NCI-H2081 treated with DMSO at 0.1 percent for 48 hours (cell line): ENCODE results near the gene HAUS8.
"Not testable (repeated sequence)": the region's sequence is repeated elsewhere in the genome, so short reads cannot be mapped to it uniquely, and the experiment has no call there.

ENCODE experiments used
- DNase-seq: peaks from one replicate; lab custom pipeline; 2025; lab: John Stamatoyannopoulos, UW

HAUS8 gene, protein sequence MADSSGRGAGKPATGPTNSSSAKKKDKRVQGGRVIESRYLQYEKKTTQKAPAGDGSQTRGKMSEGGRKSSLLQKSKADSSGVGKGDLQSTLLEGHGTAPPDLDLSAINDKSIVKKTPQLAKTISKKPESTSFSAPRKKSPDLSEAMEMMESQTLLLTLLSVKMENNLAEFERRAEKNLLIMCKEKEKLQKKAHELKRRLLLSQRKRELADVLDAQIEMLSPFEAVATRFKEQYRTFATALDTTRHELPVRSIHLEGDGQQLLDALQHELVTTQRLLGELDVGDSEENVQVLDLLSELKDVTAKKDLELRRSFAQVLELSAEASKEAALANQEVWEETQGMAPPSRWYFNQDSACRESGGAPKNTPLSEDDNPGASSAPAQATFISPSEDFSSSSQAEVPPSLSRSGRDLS

DNA sequence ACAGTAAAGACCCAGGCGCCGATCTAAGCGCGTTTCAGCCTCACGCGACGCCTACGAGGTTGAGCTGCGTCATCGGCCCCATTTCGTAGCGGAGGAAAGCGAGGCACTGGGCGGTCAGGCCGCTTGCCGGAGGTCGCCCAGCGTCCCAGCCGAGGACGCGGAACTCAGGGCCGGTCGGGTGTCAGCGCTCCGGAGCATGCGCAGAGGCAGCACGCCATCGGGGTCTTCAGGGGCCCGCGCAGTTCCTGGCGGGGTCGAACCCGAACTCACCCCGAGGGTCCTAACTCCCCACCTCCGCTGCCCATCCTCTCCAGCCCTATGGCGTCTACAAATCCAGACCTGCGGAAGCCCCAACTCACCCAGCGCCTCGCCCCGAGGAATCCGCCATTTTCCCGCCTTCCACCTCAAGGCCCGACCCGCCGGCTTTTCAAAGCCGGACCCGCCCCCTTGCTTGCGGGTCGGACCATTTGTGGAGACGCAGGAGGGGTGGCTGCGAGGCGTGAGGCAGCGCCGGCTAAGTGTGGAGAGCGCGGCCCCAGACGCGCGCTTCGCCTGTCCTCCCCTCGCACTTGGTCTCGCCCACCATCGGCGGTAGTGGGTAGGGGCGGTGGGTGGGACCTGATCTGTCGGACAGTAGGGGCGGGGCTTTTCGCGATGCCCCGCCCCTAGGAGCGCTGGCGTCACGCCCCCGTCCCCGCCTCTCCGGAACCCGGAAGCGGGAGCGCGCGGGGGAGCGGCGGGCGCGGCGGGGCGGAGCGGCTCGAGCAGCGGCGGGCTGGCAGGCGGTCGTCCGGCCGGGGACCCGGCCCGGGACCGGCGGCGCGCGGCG lies at the start of gene HAUS8, which contains the start of gene MYO9B:
Gene HAUS8, minus strand, starts transcription at position 418 of the 829 bp plus-strand sequence. Its CDS starts 30 bp downstream, at position 388.
Gene MYO9B, plus strand, starts transcription at position 743 of the 829 bp plus-strand sequence. CDS start 25,941 bp downstream, outside the sequence.
- peak; percentile 87 for DNase-seq

- no peak for DNase-seq
These were observed 48.8 kb upstream of the HAUS8 start for GRCh38 chr19:17124025-17124424.

DNA sequence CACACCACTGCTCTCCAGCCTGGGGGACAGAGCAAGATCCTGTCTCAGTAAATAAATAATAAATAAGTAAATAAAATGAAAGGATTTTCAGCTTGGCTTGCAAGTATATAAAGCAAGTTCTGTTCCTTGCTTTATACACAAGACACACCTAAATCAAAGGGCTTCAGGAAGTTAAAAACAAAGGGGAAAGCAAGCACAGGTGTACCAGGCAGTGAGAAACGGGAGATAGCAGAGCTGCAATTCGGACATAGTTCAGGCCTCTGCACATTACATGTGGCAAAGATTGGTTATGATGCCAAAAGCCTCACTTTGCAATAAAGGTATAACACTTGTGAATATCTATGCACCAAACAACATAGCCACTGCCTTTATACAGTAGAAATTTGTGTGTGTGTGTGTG lies 47.8 kb upstream of the HAUS8 start:
- no peak for DNase-seq

DNA sequence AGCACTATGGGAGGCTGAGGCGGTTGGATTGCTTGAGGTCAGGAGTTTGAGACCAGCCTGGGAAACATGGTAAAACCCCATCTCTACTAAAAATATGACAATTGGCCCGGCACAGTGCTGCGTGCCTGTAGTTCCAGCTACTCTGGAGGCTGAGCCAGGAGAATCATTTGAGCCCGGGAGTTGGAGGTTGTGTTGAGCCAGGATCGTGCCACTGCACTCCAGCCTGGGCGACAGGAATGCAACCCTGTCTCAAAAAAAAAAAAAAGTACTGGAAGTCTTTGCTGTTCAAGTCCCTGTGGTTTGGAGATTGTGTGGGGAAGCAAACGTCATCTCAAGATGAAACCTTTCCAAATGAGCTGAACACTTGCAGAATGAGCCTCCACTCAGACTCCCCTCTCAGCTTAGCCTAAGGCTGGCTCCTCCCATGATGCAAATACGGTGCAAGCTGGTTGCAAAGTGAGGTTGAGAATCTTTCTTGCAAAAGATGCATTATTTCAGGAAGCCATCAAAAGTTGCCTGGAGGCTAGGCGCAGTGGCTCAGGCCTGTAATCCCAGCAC lies 46.6 kb upstream of the HAUS8 start:
- DNase-seq = no peak

DNA sequence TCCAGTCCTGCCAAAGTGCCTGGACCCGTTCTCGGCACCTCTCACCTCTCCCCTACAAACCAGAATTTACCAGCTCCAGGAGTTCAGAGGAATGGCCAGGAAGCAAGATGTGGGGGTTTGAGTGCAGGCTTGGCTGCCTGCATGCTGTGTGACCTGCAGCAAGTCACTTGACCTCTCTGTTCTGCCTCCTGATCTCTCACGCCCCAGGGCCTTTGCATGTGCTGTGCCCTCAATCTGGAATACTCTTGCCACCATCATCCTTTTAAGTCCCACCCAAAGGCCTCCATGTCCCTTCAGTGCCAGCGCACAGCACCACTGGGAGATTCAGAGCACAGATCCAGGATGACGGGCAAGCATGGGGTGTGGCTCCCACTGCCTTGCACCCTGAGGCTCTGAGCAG lies 43.7 kb upstream of the HAUS8 start:
- DNase-seq = no peak

GRCh38 chr19:17116996-17117702 lies 41.9 kb upstream of the HAUS8 start:
- DNase-seq = no peak

DNA sequence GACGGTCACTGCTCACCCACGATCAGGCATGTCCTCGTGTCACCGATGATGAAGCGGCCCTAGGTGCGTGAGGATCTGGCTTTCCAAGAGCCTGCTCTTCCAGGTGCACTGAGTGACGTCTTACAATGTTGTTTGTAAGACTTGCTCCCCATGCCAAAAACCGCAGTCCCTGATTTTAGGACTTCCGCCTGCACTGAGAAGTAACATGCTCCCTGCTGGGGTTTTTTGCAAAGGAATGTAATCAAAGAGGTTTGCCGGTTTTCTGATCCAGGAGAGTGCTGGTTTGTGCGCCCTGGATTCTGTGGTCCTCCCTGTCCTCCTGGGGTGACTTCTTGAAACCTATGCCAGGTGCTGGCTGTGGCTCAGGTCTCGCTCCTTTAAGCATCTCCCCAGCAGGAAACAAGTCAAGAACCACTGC lies 39.2 kb upstream of the HAUS8 start:
- DNase-seq = no peak

DNA sequence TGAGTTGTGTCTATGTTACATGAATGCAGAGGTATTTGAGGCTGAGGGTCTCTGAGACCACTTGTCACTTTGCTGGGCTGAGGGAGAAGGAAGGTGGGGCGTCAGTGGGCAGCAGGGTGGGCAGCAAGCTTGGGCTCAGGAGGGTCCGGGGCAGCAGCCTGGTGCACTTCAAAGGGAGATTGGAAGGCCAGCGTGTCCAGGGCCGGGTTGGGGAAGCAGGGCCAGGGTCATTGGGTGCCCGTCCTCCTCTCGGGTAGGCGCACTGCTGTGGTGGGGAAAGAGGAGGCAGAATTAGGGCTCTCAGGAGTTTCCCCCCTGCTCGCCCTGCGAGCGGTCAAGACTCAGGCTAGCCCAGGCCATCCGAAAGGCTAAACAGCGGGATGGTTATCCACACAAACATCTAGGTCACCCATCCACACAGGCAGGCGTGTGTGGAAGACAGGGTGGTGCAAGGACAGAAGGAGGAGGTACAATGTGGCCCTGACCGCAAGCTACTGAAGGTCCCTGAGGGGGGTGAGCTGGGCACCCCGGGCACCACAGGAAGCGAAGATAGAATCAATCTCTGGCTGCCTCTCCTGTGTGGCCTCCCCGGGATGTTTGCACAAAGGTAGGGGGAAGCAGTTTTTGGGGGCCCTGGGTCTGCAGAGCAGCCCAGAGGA lies 38.0 kb upstream of the HAUS8 start:
- no peak for DNase-seq

DNA sequence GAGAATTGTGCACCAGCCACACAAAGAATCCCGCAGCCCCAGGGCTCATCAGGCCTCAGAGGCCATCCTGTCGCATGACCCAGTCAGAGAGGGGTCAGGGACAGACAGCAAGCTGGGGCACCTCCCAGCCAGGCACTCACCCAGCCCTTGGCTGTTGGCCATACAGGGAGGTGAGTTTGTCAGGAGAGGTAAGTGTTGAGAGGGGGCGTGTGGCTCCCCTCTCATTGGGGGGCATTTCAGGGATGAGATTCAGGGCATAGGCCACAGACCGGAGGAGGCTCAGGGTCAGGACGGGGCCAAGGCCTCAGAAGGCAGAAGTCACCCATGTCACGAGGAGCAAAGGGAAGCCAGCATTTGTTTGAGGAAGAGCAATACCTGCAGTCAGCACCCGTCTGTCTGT lies 37.4 kb upstream of the HAUS8 start:
- DNase-seq = no peak

GRCh38 chr19:17112271-17112670 lies 37.0 kb upstream of the HAUS8 start:
- DNase-seq = no peak

DNA sequence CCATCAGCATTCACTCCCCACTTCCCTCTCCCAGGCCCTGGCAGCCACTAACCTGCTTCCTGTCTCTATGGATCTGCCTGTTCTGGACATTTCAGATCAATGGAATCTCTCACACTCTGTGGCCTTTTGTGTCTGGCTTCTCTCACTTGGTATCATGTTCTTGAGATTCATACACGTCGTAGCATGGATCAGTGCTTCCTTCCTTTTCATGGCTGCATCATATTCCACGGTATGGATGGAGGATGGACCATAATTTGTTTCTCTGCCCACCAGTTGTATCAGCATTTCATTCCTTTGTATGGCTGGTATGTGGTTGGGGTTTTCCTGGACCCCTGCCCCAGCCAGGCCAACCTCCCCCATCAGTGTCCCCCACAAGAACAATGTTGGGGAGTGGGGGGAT lies 36.5 kb upstream of the HAUS8 start:
- no peak for DNase-seq

GRCh38 chr19:17110599-17110966 lies 35.3 kb upstream of the HAUS8 start:
- no peak for DNase-seq

- DNase-seq = no peak
These were observed 34.8 kb upstream of the HAUS8 start for GRCh38 chr19:17109962-17110598.

- DNase-seq = no peak
These were observed 34.0 kb upstream of the HAUS8 start for GRCh38 chr19:17109300-17109699.

DNA sequence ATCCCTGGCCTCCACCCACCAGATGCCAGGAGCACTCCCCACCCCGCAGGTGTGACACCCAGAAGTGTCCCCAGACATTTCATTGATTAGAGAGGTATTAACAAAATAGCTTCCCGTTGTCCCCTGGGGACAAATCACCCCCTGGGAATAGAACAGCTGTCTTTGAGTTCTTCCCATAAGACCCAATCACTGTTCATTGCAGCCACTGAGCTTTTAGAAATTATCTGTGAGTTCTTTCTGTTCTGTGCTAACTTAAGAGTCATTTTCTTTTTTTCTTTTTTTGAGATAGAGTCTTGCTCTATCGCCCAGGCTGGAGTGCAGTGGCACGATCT lies 33.2 kb upstream of the HAUS8 start:
- no peak for DNase-seq

DNA sequence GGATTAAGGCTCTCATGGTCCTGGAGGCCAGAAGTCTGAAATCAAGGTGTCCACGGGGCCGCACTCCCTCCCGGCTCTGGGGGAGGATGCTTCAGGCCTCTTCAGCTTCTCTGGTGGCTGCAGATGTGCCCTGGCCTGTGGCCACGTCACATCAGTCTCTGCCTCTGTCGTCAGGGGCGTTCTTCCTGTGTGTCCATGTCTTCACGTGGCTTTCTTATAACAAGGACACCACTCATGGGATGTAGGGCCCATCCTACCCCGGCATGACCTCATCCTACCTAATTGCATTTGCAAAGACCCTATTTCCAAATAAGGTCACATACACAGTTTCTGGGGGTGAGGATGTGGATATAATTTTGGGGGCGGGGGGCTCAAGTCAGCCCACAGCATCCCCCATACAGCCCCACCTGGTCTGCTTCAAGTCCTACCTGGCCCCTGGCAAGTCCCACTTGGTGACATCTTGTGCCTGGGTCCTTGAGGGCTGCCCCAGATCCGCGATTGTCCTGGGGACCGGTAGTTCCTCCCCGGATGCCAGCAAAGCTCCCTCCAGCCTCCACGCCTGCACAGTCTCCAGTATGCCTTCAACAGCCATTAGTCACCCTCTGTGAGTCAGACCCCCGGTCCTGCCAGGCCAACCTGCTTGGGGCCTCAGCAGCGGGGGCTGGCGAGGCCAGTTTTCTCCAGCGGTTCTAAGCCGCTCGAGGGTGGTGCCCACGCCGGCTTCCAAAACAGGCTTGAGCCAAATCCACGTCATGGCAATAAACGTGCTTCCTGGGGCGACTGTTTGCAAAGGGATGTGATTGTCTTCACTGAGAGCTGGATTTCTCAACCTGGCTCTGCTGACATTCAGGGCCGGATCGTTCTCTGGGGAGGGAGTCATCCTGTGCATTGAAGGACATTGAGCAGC lies 32.5 kb upstream of the HAUS8 start:
- DNase-seq = no peak

DNA sequence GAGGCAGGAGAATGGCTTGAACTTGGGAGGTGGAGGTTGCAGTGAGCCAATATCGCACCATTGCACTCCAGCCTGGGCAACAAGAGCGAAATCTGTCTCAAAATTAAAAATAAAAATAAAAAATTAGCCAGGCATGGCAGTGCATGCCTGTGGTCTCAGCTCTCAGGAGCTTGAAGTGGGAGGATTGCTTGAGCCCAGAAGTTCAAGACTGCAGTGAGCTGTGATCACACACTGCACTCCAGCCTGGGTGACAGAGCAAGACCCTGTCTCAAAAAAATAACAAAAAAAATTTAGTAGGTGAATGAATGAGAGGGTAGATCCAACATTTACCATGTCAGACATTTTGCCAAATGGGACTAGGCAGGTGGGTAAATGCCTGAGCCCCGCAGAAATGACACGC lies 31.7 kb upstream of the HAUS8 start:
- not testable (repeated sequence) for DNase-seq

- DNase-seq = no peak
These were observed 30.3 kb upstream of the HAUS8 start for GRCh38 chr19:17105556-17105955.

GRCh38 chr19:17104679-17105078 lies 29.4 kb upstream of the HAUS8 start:
- no peak for DNase-seq

GRCh38 chr19:17103177-17103576 lies 27.9 kb upstream of the HAUS8 start:
- no peak for DNase-seq
